ENCODE results near the gene CCDC182.

CCDC182 gene

DNA sequence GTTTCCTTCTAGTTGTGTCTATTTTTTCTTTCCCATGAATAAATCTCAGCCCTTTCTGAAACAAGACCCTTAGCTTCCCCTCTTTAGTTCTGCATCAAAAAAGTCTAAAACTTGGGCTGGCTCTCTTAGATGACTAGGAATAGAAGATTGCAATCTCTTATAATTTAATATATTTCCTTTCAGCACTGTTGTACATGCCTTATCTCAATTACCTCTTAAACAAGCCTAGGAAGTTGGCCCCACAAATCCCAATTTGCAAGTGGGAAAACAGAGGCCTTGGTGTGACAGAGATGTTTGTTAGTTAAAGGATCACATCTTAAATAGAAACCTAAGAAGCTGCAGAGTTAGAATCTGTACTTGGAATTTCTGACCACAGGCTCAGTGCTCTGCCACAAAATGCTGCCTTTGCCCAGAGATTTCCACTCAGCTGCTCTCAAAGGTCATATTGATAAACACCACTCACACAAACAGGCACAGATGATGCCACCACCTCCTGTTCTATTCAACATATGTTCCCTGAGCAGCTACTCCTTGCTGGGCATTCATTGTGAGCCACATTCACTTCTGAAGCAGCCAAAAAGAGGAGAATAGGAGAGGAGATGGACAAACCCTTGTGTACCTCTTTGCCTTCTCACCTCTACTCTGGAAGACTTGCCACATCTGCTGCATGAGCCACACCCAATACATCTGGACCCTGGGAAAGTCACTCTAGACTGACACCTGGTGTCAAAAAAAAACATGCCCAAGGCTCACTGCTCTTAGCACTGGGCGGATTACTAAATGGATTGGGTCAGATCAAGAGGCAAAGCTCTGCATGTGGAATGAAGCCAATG lies 5.5 kb downstream of the CCDC182 start:
- H3K27me3 ChIP-seq (ENCODE audit: insufficient read depth, insufficient read length), result no peaks in the 10 kb centered on the region
- no peak overlapping the region for H3K4me3 ChIP-seq (ENCODE audit: insufficient read length, low read depth)
- H3K4me1 ChIP-seq (ENCODE audit: insufficient read depth, insufficient read length), result peaks cover 3% of the 10 kb centered on the region
- no peaks in the 10 kb centered on the region for H3K36me3 ChIP-seq (ENCODE audit: insufficient read depth, insufficient read length, low read length)
- no peaks in the 10 kb centered on the region; the same call in 1 of the 2 replicates for H3K9me3 ChIP-seq (ENCODE audit: insufficient read depth, low read length)
- DNase-seq (ENCODE audit: low read depth, low spot score), result no peak
- no peak overlapping the region for H3K9ac ChIP-seq (ENCODE audit: insufficient read length, low read depth)
- TF ChIP-seq ZNF274 (IDR thresholded peaks at IDR 0.05; ENCODE audit: low read depth, low read length) (no peak), YY1 (IDR thresholded peaks at IDR 0.05; ENCODE audit: insufficient read depth, insufficient read length) (no peak), SUZ12 (IDR thresholded peaks at IDR 0.05; ENCODE audit: extremely low read depth, insufficient read depth, insufficient read length) (no peak)

GRCh38 chr17:57737450-57737849 lies 7.6 kb downstream of the CCDC182 start:
- H3K36me3 ChIP-seq (ENCODE audit: insufficient read depth, insufficient read length, low read length), result no peaks in the 10 kb centered on the region
- no peaks in the 10 kb centered on the region; the same call in 1 of the 2 replicates for H3K9me3 ChIP-seq (ENCODE audit: insufficient read depth, low read length)
- no peak overlapping the region for H3K9ac ChIP-seq (ENCODE audit: insufficient read length, low read depth)
- no peaks in the 10 kb centered on the region for H3K27me3 ChIP-seq (ENCODE audit: insufficient read depth, insufficient read length)
- H3K4me1 ChIP-seq (ENCODE audit: insufficient read depth, insufficient read length), result peaks cover 3% of the 10 kb centered on the region
- H3K4me3 ChIP-seq (ENCODE audit: insufficient read length, low read depth), result no peak overlapping the region
- no peak for DNase-seq (ENCODE audit: low read depth, low spot score)
- TF ChIP-seq ZNF274 (IDR thresholded peaks at IDR 0.05; ENCODE audit: low read depth, low read length), result no peak
- no peak for TF ChIP-seq YY1 (IDR thresholded peaks at IDR 0.05; ENCODE audit: insufficient read depth, insufficient read length)
- TF ChIP-seq SUZ12 (IDR thresholded peaks at IDR 0.05; ENCODE audit: extremely low read depth, insufficient read depth, insufficient read length), result no peak

- DNase-seq (ENCODE audit: low read depth, low spot score), result peak; percentile 35
- no peaks in the 10 kb centered on the region for H3K9me3 ChIP-seq (ENCODE audit: insufficient read depth, low read length)
- H3K36me3 ChIP-seq (ENCODE audit: insufficient read depth, insufficient read length, low read length), result no peaks in the 10 kb centered on the region
- H3K9ac ChIP-seq (ENCODE audit: insufficient read length, low read depth), result no peak overlapping the region
- no peaks in the 10 kb centered on the region for H3K27me3 ChIP-seq (ENCODE audit: insufficient read depth, insufficient read length)
- H3K4me3 ChIP-seq (ENCODE audit: insufficient read length, low read depth), result no peak overlapping the region
- no peak for TF ChIP-seq ZNF274 (IDR thresholded peaks at IDR 0.05; ENCODE audit: low read depth, low read length)
- TF ChIP-seq YY1 (IDR thresholded peaks at IDR 0.05; ENCODE audit: insufficient read depth, insufficient read length), result no peak
- TF ChIP-seq SUZ12 (IDR thresholded peaks at IDR 0.05; ENCODE audit: extremely low read depth, insufficient read depth, insufficient read length), result no peak
- peaks cover 3% of the 10 kb centered on the region for H3K4me1 ChIP-seq (ENCODE audit: insufficient read depth, insufficient read length)
These were observed 9.4 kb downstream of the CCDC182 start for GRCh38 chr17:57735707-57736106.

GRCh38 chr17:57735230-57735629 lies 9.9 kb downstream of the CCDC182 start:
- Histone ChIP-seq H3K4me1 (ENCODE audit: insufficient read depth, insufficient read length) (peaks cover 3% of the 10 kb centered on the region), H3K27me3 (ENCODE audit: insufficient read depth, insufficient read length) (no peaks in the 10 kb centered on the region), H3K9me3 (ENCODE audit: insufficient read depth, low read length) (no peaks in the 10 kb centered on the region), H3K4me3 (ENCODE audit: insufficient read length, low read depth) (no peak overlapping the region), H3K9ac (ENCODE audit: insufficient read length, low read depth) (no peak overlapping the region), H3K36me3 (ENCODE audit: insufficient read depth, insufficient read length, low read length) (no peaks in the 10 kb centered on the region)
- TF ChIP-seq YY1 (IDR thresholded peaks at IDR 0.05; ENCODE audit: insufficient read depth, insufficient read length) (no peak), SUZ12 (IDR thresholded peaks at IDR 0.05; ENCODE audit: extremely low read depth, insufficient read depth, insufficient read length) (no peak), ZNF274 (IDR thresholded peaks at IDR 0.05; ENCODE audit: low read depth, low read length) (no peak)
- no peak for DNase-seq (ENCODE audit: low read depth, low spot score)

DNA sequence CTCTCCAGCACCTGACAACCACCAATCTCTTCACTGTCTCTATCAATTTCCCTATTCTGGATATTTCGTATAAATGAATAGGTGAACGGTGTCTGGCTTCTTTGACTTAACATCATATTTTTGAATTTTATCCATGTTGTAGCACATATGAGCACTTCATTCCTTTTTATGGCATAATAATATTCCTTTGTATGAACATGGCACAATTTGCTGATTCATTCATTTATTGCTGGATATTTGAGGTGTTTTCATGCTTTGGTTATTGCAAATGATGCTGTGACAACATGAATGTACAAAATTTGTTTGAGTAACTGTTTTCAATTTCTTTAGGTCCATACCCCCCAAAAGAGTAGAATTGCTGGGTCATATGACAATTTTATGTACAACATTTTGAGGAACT lies 12.0 kb downstream of the CCDC182 start:
- TF ChIP-seq YY1 (IDR thresholded peaks at IDR 0.05; ENCODE audit: insufficient read depth, insufficient read length) (no peak), ZNF274 (IDR thresholded peaks at IDR 0.05; ENCODE audit: low read depth, low read length) (no peak)
- Histone ChIP-seq H3K4me1 (ENCODE audit: insufficient read depth, insufficient read length) (no peaks in the 10 kb centered on the region), H3K9me3 (ENCODE audit: insufficient read depth, low read length) (no peaks in the 10 kb centered on the region), H3K9ac (ENCODE audit: insufficient read length, low read depth) (no peak overlapping the region), H3K27me3 (ENCODE audit: insufficient read depth, insufficient read length) (no peaks in the 10 kb centered on the region), H3K36me3 (ENCODE audit: insufficient read depth, insufficient read length, low read length) (no peaks in the 10 kb centered on the region), H3K4me3 (ENCODE audit: insufficient read length, low read depth) (no peak overlapping the region)
- no peak for DNase-seq (ENCODE audit: low read depth, low spot score)

DNA sequence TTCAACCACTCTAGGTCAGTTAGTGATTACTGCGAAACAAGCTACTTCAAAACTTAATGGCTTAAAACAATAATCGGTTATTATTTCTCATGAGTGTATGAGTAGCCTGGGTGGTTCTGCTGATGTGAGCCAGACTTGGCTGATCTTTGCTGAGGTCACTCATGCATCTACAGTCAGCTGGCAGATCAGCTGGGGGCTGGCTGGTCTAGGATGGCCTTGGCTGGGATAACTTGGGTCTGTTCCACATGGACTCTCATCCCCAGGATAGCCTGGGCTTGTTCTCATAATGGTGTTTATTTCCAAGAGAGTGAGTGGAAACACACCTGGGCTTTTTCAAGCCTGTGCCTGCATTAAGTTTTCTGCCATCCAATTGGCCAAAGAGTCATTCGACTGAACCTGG lies 13.0 kb downstream of the CCDC182 start:
- Histone ChIP-seq H3K27me3 (ENCODE audit: insufficient read depth, insufficient read length) (no peaks in the 10 kb centered on the region), H3K4me3 (ENCODE audit: insufficient read length, low read depth) (no peak overlapping the region), H3K4me1 (ENCODE audit: insufficient read depth, insufficient read length) (no peaks in the 10 kb centered on the region), H3K9ac (ENCODE audit: insufficient read length, low read depth) (no peak overlapping the region), H3K36me3 (ENCODE audit: insufficient read depth, insufficient read length, low read length) (no peaks in the 10 kb centered on the region), H3K9me3 (ENCODE audit: insufficient read depth, low read length) (no peaks in the 10 kb centered on the region)
- no peak for DNase-seq (ENCODE audit: low read depth, low spot score)
- TF ChIP-seq ZNF274 (IDR thresholded peaks at IDR 0.05; ENCODE audit: low read depth, low read length) (no peak), SUZ12 (IDR thresholded peaks at IDR 0.05; ENCODE audit: extremely low read depth, insufficient read depth, insufficient read length) (no peak), YY1 (IDR thresholded peaks at IDR 0.05; ENCODE audit: insufficient read depth, insufficient read length) (no peak)

GRCh38 chr17:57730026-57730701 lies 14.9 kb downstream of the CCDC182 start:
- DNase-seq (ENCODE audit: low read depth, low spot score), result no peak
- Histone ChIP-seq H3K9me3 (ENCODE audit: insufficient read depth, low read length) (no peaks in the 10 kb centered on the region), H3K27me3 (ENCODE audit: insufficient read depth, insufficient read length) (no peaks in the 10 kb centered on the region), H3K9ac (ENCODE audit: insufficient read length, low read depth) (no peak overlapping the region), H3K36me3 (ENCODE audit: insufficient read depth, insufficient read length, low read length) (no peaks in the 10 kb centered on the region), H3K4me3 (ENCODE audit: insufficient read length, low read depth) (no peak overlapping the region), H3K4me1 (ENCODE audit: insufficient read depth, insufficient read length) (no peaks in the 10 kb centered on the region)
- TF ChIP-seq SUZ12 (IDR thresholded peaks at IDR 0.05; ENCODE audit: extremely low read depth, insufficient read depth, insufficient read length), result no peak
- no peak for TF ChIP-seq YY1 (IDR thresholded peaks at IDR 0.05; ENCODE audit: insufficient read depth, insufficient read length)
- no peak for TF ChIP-seq ZNF274 (IDR thresholded peaks at IDR 0.05; ENCODE audit: low read depth, low read length)

Data from NT2/D1 (cell line).